Panc1 (cell line): ENCODE measurements around the gene ABLIM2. TPM values are rescaled to one million over a fixed set of nuclear protein-coding genes. Genes with fewer than 3 reads are reported as not detected.
A peak's percentile ranks its signal among the peaks of the same experiment; 100 is the strongest.

ENCODE experiments used
- ATAC-seq: fragments of 200-7000 bp; cut with Tn5 transposase; 2 replicates; pipeline ENCODE4 v1.9.1; 2020; ENCODE audit warnings: mild to moderate bottlenecking, moderate library complexity
- BruUV-seq: library from RNA; stranded (reverse); fragments of 400-500 nt; replicated peaks from 2 replicates; lab custom pipeline; 2021; lab: Mats Ljungman, UMichigan
- CTCF ChIA-PET: fragments of 300-600 bp; sonication (Branson Sonifier 250); formaldehyde crosslinking; loops from one replicate; lab custom pipeline; 2022; ENCODE audit warnings: antibody characterized with exemption; lab: Charles Lee
- POLR2A ChIA-PET: fragments of 300-600 bp; sonication (Branson Sonifier 250); formaldehyde crosslinking; loops from one replicate; lab custom pipeline; 2022; ENCODE audit warnings: antibody characterized with exemption; lab: Charles Lee
- DNase-seq: peaks from one replicate; pipeline ENCODE4 v3.0.0-alpha.2; 2010; ENCODE audit warnings: low read depth, low spot score
- H3K27ac ChIP-seq: 2 replicates; pipeline ENCODE4 v1.5.1; 2011; ENCODE audit warnings: mild to moderate bottlenecking, low read length, inconsistent platforms
- H3K27me3 ChIP-seq: fragments of 200-500 bp; sonication (Bioruptor generic); 2 replicates; pipeline ENCODE4 v1.6.0; 2014; ENCODE audit warnings: low read length, inconsistent platforms; ENCODE audit not compliant: control insufficient read depth, insufficient read depth
- H3K36me3 ChIP-seq: fragments of 200-500 bp; sonication (Bioruptor generic); 2 replicates; pipeline ENCODE4 v1.5.1; 2014; ENCODE audit warnings: inconsistent platforms, mild to moderate bottlenecking, low read length, moderate library complexity; ENCODE audit not compliant: control insufficient read depth, insufficient read depth
- H3K4me1 ChIP-seq: 2 replicates; pipeline ENCODE4 v1.5.1; 2011; ENCODE audit warnings: inconsistent platforms, mild to moderate bottlenecking, low read length, moderate library complexity; ENCODE audit not compliant: control insufficient read depth, insufficient read depth
- H3K4me3 ChIP-seq, 2 experiments: 2 replicates each; pipeline ENCODE4 v1.5.1; 2011 to 2012; ENCODE audit warnings: low read depth in 2 of 2, low read length in 2 of 2, mild to moderate bottlenecking in 2 of 2, inconsistent platforms in 1 of 2, moderate library complexity in 1 of 2
- H3K9me3 ChIP-seq: fragments of 200-500 bp; sonication (Bioruptor generic); 2 replicates; pipeline ENCODE4 v1.5.1; 2014; ENCODE audit warnings: low read depth, mild to moderate bottlenecking, inconsistent platforms, low read length, moderate library complexity; ENCODE audit not compliant: control insufficient read depth, insufficient read depth
- CTCF ChIP-seq: fragments of 450-650 bp; IDR thresholded peaks from 2 replicates; pipeline ENCODE4 v1.5.1; 2017; ENCODE audit warnings: mild to moderate bottlenecking
- POLR2AphosphoS5 ChIP-seq: IDR thresholded peaks from 2 replicates; pipeline ENCODE4 v1.6.1; 2012; ENCODE audit warnings: mild to moderate bottlenecking, low read depth, low read length, moderate library complexity
- REST ChIP-seq, 2 experiments: IDR thresholded peaks; 2 replicates each; pipeline ENCODE4 v1.6.1; 2011 to 2012; ENCODE audit warnings: low read depth in 2 of 2, control low read depth in 1 of 2, low read length in 1 of 2, mild to moderate bottlenecking in 1 of 2, moderate library complexity in 1 of 2; ENCODE audit not compliant: insufficient read depth in 1 of 2
- SIN3A ChIP-seq: IDR thresholded peaks from 2 replicates; pipeline ENCODE4 v1.6.1; 2012; ENCODE audit warnings: low read depth, mild to moderate bottlenecking, low read length, moderate library complexity, borderline replicate concordance; ENCODE audit not compliant: insufficient read depth
- TCF7L2 ChIP-seq: IDR thresholded peaks from 2 replicates; pipeline ENCODE4 v1.6.1; 2011; ENCODE audit warnings: mild to moderate bottlenecking, low read depth, low read length, inconsistent platforms
- in situ Hi-C: cut with HindIII; loops from 2 replicates; pipeline ENCODE4 v1.10.0; 2016; ENCODE audit warnings: low sequenced_read_pairs, low pct_unique_long_range_greater_than_20kb
- intact Hi-C: fragments of 100-400 bp; cut with micrococcal nuclease; formaldehyde crosslinking; loops from one replicate; pipeline ENCODE4 v1.10.0; 2022; ENCODE audit not compliant: unreplicated experiment
- total RNA-seq: library from RNA; stranded (reverse); gene quantifications from one replicate; pipeline ENCODE4 v1.2.1, GENCODE V29; 2021; ENCODE audit not compliant: unreplicated experiment

Gene ABLIM2
- total RNA-seq, 1 experiment from 2014 or later = 0.64 TPM

- Histone ChIP-seq H3K4me1 (peaks cover 9% of the 10 kb centered on the region), H3K27ac (no peak overlapping the region), H3K27me3 (no peaks in the 10 kb centered on the region), H3K4me3 (no peak overlapping the region), H3K36me3 (no peaks in the 10 kb centered on the region), H3K9me3 (no peaks in the 10 kb centered on the region)
- ATAC-seq (no peak), DNase-seq (no peak)
- intact Hi-C loops (no loop called here), in situ Hi-C loops (no loop called here)
- ChIA-PET CTCF (interaction anchor here (0.9 to 1.5 kb wide), 2 partner anchors 11 to 18 kb away, joined by 3 to 5 read pairs; no protein-coding TSS in a partner anchor), POLR2A (no interaction called here)
- no peak for TF ChIP-seq CTCF
- no peak for TF ChIP-seq SIN3A
- no peak for TF ChIP-seq REST (IDR thresholded peaks at IDR 0.05; ENCODE audit: insufficient read depth in 1 of 2, low read depth in 2 of 2, low read length in 1 of 2)
- no peak for TF ChIP-seq TCF7L2
- no peak for TF ChIP-seq POLR2AphosphoS5
- no TSS peak for BruUV-seq
Observed at GRCh38 chr4:8194306-8195242, 36.0 kb upstream of the ABLIM2 start.

GRCh38 chr4:8192748-8193738 lies 34.4 kb upstream of the ABLIM2 start:
- Histone ChIP-seq H3K4me1 (no peaks in the 10 kb centered on the region; the same call in 1 of the 2 replicates), H3K27ac (no peak overlapping the region), H3K4me3 (no peak overlapping the region), H3K9me3 (no peaks in the 10 kb centered on the region), H3K36me3 (no peaks in the 10 kb centered on the region), H3K27me3 (no peaks in the 10 kb centered on the region)
- ATAC-seq (peak; percentile 75), DNase-seq (peak; percentile 12)
- ChIA-PET POLR2A (no interaction called here), CTCF (interaction anchor here (1.5 kb wide), 1 partner anchor 17 kb away, joined by 5 read pairs; no protein-coding TSS in a partner anchor)
- TF ChIP-seq CTCF = no peak
- TF ChIP-seq REST (IDR thresholded peaks at IDR 0.05; ENCODE audit: insufficient read depth in 1 of 2, low read depth in 2 of 2, low read length in 1 of 2) = no peak
- TF ChIP-seq POLR2AphosphoS5 = no peak
- no peak for TF ChIP-seq TCF7L2
- TF ChIP-seq SIN3A = no peak
- BruUV-seq = no TSS peak
- in situ Hi-C loops (no loop called here), intact Hi-C loops (no loop called here)
